Liver (tissue), 2 donors: ENCODE measurements around the gene ISCU.

Experiments
- CTCF ChIP-seq: fragments of 150-350 bp; IDR thresholded peaks from 2 replicates; pipeline ENCODE4 v1.5.1; 2017; ENCODE audit warnings: improper control_type of control experiment, low read depth, low read length; ENCODE audit not compliant: missing input control
- MAX ChIP-seq: IDR thresholded peaks from 2 replicates; pipeline ENCODE4 v1.6.1; 2016; ENCODE audit warnings: antibody characterized with exemption
- donor health status: healthy.

GRCh38 chr12:108553799-108554198, 8.6 kb upstream of the ISCU start:
- no peak for TF ChIP-seq CTCF
- TF ChIP-seq MAX: no peak
